Panc1 (cell line): ENCODE results near the gene TFF1. TPM values are rescaled to one million over a fixed set of nuclear protein-coding genes. Genes with fewer than 3 reads are reported as not detected.

Experiments used
- ATAC-seq: fragments of 200-7000 bp; cut with Tn5 transposase; 2 replicates; pipeline ENCODE4 v1.9.1; 2020; ENCODE audit warnings: mild to moderate bottlenecking, moderate library complexity
- BruUV-seq: library from RNA; stranded (reverse); fragments of 400-500 nt; replicated peaks from 2 replicates; lab custom pipeline; 2021; lab: Mats Ljungman, UMichigan
- CTCF ChIA-PET: fragments of 300-600 bp; sonication (Branson Sonifier 250); formaldehyde crosslinking; loops from one replicate; lab custom pipeline; 2022; ENCODE audit warnings: antibody characterized with exemption; lab: Charles Lee
- POLR2A ChIA-PET: fragments of 300-600 bp; sonication (Branson Sonifier 250); formaldehyde crosslinking; loops from one replicate; lab custom pipeline; 2022; ENCODE audit warnings: antibody characterized with exemption; lab: Charles Lee
- DNase-seq: peaks from one replicate; pipeline ENCODE4 v3.0.0-alpha.2; 2010; ENCODE audit warnings: low read depth, low spot score
- H3K27ac ChIP-seq: 2 replicates; pipeline ENCODE4 v1.5.1; 2011; ENCODE audit warnings: mild to moderate bottlenecking, low read length, inconsistent platforms
- H3K27me3 ChIP-seq: fragments of 200-500 bp; sonication (Bioruptor generic); 2 replicates; pipeline ENCODE4 v1.6.0; 2014; ENCODE audit warnings: low read length, inconsistent platforms; ENCODE audit not compliant: control insufficient read depth, insufficient read depth
- H3K36me3 ChIP-seq: fragments of 200-500 bp; sonication (Bioruptor generic); 2 replicates; pipeline ENCODE4 v1.5.1; 2014; ENCODE audit warnings: inconsistent platforms, mild to moderate bottlenecking, low read length, moderate library complexity; ENCODE audit not compliant: control insufficient read depth, insufficient read depth
- H3K4me1 ChIP-seq: 2 replicates; pipeline ENCODE4 v1.5.1; 2011; ENCODE audit warnings: inconsistent platforms, mild to moderate bottlenecking, low read length, moderate library complexity; ENCODE audit not compliant: control insufficient read depth, insufficient read depth
- H3K4me3 ChIP-seq, 2 experiments: 2 replicates each; pipeline ENCODE4 v1.5.1; 2011 to 2012; ENCODE audit warnings: low read depth in 2 of 2, low read length in 2 of 2, mild to moderate bottlenecking in 2 of 2, inconsistent platforms in 1 of 2, moderate library complexity in 1 of 2
- H3K9me3 ChIP-seq: fragments of 200-500 bp; sonication (Bioruptor generic); 2 replicates; pipeline ENCODE4 v1.5.1; 2014; ENCODE audit warnings: low read depth, mild to moderate bottlenecking, inconsistent platforms, low read length, moderate library complexity; ENCODE audit not compliant: control insufficient read depth, insufficient read depth
- POLR2AphosphoS5 ChIP-seq: IDR thresholded peaks from 2 replicates; pipeline ENCODE4 v1.6.1; 2012; ENCODE audit warnings: mild to moderate bottlenecking, low read depth, low read length, moderate library complexity
- SIN3A ChIP-seq: IDR thresholded peaks from 2 replicates; pipeline ENCODE4 v1.6.1; 2012; ENCODE audit warnings: low read depth, mild to moderate bottlenecking, low read length, moderate library complexity, borderline replicate concordance; ENCODE audit not compliant: insufficient read depth
- TCF7L2 ChIP-seq: IDR thresholded peaks from 2 replicates; pipeline ENCODE4 v1.6.1; 2011; ENCODE audit warnings: mild to moderate bottlenecking, low read depth, low read length, inconsistent platforms
- in situ Hi-C: cut with HindIII; loops from 2 replicates; pipeline ENCODE4 v1.10.0; 2016; ENCODE audit warnings: low sequenced_read_pairs, low pct_unique_long_range_greater_than_20kb
- intact Hi-C: fragments of 100-400 bp; cut with micrococcal nuclease; formaldehyde crosslinking; loops from one replicate; pipeline ENCODE4 v1.10.0; 2022; ENCODE audit not compliant: unreplicated experiment
- total RNA-seq: library from RNA; stranded (reverse); gene quantifications from one replicate; pipeline ENCODE4 v1.2.1, GENCODE V29; 2021; ENCODE audit not compliant: unreplicated experiment
- TF ChIP-seq, protein P1 (sequence below): fragments of 450-650 bp; IDR thresholded peaks from 2 replicates; pipeline ENCODE4 v1.5.1; 2017; ENCODE audit warnings: mild to moderate bottlenecking
- TF ChIP-seq, protein P2 (sequence below), 2 experiments: IDR thresholded peaks; 2 replicates each; pipeline ENCODE4 v1.6.1; 2011 to 2012; ENCODE audit warnings: low read depth in 2 of 2, control low read depth in 1 of 2, low read length in 1 of 2, mild to moderate bottlenecking in 1 of 2, moderate library complexity in 1 of 2; ENCODE audit not compliant: insufficient read depth in 1 of 2

Gene TFF1
- total RNA-seq, 1 experiment from 2014 or later = 0.36 TPM

DNA sequence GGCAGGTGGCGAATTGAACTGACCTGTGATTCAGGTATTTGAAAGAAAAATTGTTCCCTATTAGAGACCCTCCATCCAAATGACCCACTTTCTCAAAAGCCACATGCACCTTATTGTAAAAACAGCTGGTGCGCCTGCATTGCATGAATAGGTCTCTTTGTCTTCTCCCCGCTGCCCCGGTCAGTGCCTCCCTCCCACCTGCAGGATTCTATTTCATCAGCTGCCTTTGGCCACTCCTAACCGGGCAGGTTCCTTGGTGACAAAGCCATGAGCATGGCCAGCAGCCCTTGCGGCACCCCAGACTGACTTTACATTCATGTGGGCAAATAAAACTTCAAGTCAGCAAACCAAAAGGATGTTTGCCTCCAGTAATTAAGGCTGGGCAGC is 23.1 kb upstream of the TFF1 start:
- no peak for ATAC-seq
- POLR2A ChIA-PET = no interaction called here

DNA sequence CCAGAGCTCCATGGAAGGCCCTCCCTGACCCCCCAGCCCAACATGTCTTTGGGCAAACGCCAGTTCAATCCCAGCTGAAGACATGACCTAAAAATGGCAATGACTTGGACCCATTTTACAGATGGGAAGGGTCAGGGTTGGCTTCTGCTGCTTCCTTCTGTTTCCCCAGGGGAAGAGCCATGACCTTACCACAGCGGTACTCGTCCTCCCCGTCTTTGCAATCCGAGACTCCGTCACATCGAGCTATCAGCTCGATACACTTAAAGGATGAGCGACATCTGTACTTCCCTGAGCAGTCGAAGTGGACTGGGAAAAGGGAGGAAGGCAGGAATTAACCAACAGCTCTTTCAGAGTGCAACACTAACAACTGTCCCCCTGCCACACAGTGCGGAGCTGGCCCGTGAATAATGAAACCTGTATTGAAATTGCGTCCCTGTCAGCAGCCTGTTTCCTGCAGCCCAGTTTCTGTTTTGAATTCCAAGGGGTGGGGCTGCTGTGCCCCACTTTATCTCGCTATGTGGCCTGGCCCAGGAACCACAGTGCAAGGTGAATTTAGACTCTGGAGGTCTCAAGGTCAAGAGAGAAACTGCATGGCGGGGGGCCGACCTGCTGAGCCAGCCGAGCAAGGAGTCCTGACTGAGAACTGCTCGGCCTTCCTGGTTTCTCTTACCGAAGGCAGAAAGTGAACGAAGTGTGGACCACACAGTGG is 22.6 kb upstream of the TFF1 start:
- H3K9me3 ChIP-seq = no peaks in the 10 kb centered on the region
- CTCF ChIA-PET = no interaction called here
- H3K4me3 ChIP-seq = no peak overlapping the region
- ATAC-seq = no peak
- TF ChIP-seq TCF7L2 (no peak), POLR2AphosphoS5 (no peak), SIN3A (no peak)
- TF ChIP-seq, protein P1, sequence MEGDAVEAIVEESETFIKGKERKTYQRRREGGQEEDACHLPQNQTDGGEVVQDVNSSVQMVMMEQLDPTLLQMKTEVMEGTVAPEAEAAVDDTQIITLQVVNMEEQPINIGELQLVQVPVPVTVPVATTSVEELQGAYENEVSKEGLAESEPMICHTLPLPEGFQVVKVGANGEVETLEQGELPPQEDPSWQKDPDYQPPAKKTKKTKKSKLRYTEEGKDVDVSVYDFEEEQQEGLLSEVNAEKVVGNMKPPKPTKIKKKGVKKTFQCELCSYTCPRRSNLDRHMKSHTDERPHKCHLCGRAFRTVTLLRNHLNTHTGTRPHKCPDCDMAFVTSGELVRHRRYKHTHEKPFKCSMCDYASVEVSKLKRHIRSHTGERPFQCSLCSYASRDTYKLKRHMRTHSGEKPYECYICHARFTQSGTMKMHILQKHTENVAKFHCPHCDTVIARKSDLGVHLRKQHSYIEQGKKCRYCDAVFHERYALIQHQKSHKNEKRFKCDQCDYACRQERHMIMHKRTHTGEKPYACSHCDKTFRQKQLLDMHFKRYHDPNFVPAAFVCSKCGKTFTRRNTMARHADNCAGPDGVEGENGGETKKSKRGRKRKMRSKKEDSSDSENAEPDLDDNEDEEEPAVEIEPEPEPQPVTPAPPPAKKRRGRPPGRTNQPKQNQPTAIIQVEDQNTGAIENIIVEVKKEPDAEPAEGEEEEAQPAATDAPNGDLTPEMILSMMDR = no peak
- TF ChIP-seq, protein P2, sequence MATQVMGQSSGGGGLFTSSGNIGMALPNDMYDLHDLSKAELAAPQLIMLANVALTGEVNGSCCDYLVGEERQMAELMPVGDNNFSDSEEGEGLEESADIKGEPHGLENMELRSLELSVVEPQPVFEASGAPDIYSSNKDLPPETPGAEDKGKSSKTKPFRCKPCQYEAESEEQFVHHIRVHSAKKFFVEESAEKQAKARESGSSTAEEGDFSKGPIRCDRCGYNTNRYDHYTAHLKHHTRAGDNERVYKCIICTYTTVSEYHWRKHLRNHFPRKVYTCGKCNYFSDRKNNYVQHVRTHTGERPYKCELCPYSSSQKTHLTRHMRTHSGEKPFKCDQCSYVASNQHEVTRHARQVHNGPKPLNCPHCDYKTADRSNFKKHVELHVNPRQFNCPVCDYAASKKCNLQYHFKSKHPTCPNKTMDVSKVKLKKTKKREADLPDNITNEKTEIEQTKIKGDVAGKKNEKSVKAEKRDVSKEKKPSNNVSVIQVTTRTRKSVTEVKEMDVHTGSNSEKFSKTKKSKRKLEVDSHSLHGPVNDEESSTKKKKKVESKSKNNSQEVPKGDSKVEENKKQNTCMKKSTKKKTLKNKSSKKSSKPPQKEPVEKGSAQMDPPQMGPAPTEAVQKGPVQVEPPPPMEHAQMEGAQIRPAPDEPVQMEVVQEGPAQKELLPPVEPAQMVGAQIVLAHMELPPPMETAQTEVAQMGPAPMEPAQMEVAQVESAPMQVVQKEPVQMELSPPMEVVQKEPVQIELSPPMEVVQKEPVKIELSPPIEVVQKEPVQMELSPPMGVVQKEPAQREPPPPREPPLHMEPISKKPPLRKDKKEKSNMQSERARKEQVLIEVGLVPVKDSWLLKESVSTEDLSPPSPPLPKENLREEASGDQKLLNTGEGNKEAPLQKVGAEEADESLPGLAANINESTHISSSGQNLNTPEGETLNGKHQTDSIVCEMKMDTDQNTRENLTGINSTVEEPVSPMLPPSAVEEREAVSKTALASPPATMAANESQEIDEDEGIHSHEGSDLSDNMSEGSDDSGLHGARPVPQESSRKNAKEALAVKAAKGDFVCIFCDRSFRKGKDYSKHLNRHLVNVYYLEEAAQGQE (IDR thresholded peaks at IDR 0.05; ENCODE audit: insufficient read depth in 1 of 2, low read depth in 2 of 2, low read length in 1 of 2) = no peak
- H3K27me3 ChIP-seq = no peaks in the 10 kb centered on the region
- H3K27ac ChIP-seq = no peak overlapping the region
- no peaks in the 10 kb centered on the region for H3K4me1 ChIP-seq
- H3K36me3 ChIP-seq = no peaks in the 10 kb centered on the region
- in situ Hi-C loops = no loop called here
- BruUV-seq = no TSS peak
- POLR2A ChIA-PET = no interaction called here
- no peak for DNase-seq
- intact Hi-C loops = loop anchor here (10.0 kb wide), 1 partner anchor 244 kb away; no protein-coding TSS in a partner anchor

More for the DNA sequence above, 23.1 kb upstream of the TFF1 start:
- Histone ChIP-seq H3K4me3 (no peak overlapping the region), H3K9me3 (no peaks in the 10 kb centered on the region), H3K27ac (no peak overlapping the region), H3K4me1 (no peaks in the 10 kb centered on the region), H3K27me3 (no peaks in the 10 kb centered on the region), H3K36me3 (no peaks in the 10 kb centered on the region)
- no peak for DNase-seq
- CTCF ChIA-PET = no interaction called here
- intact Hi-C loops (loop anchor here (10.0 kb wide), 1 partner anchor 245 kb away; no protein-coding TSS in a partner anchor), in situ Hi-C loops (no loop called here)
- BruUV-seq = no TSS peak
- TF ChIP-seq SIN3A (no peak), TCF7L2 (no peak), POLR2AphosphoS5 (no peak)
- TF ChIP-seq, protein P1 = no peak
- TF ChIP-seq, protein P2 (IDR thresholded peaks at IDR 0.05; ENCODE audit: insufficient read depth in 1 of 2, low read depth in 2 of 2, low read length in 1 of 2) = no peak
